Iris pigment epithelial cell (primary cell): Measurements from ENCODE around the gene OCEL1.
A peak's percentile ranks its signal among the peaks of the same experiment; 100 is the strongest.

ENCODE experiments used
- DNase-seq: peaks from one replicate; pipeline ENCODE4 v3.0.0-alpha.2; 2011; ENCODE audit warnings: low read depth

Gene OCEL1

GRCh38 chr19:17237747-17238706 is 12.0 kb downstream of the OCEL1 start:
- DNase-seq, result no peak

GRCh38 chr19:17240062-17240752 is 14.2 kb downstream of the OCEL1 start:
- DNase-seq, result no peak

GRCh38 chr19:17240826-17241399 is 14.9 kb downstream of the OCEL1 start:
- DNase-seq, result no peak

GRCh38 chr19:17242431-17243208 is 16.6 kb downstream of the OCEL1 start:
- DNase-seq, result no peak

DNA sequence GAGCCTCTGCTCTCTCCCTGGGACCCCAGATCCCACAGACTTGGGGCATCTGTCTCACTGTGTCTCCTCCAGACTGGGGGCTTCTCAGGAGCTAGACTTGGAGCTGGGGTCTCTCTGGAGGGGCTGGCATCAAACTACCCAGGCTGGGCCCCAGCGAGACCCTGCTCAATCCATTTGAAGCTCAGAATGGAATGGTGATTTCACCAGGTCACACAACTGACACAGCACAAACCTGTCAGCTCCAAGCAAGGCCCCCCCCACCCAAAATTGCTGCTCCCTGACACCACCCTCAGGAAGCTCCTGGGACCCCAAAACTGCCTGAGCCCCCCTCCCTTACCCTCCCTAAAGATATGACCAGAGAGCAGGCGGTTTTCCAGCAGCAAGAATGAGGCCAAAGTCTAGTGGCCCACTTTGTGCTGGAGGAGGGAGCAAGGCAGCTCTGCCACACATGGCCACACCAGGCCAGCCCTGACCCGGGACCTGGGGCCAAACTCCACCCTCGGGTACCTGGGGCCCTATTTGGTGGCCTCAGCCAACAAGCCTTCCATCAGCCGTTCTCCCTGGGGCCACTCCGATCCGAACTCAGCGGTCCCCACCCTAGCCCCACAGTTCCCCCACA is 17.3 kb downstream of the OCEL1 start:
- no peak for DNase-seq

- DNase-seq, result no peak
These were observed 18.0 kb downstream of the OCEL1 start for GRCh38 chr19:17243830-17244617.

- no peak for DNase-seq
These were observed 18.9 kb downstream of the OCEL1 start for GRCh38 chr19:17244618-17245534.

- DNase-seq, result no peak
These were observed 19.5 kb downstream of the OCEL1 start, which contains the start of gene NR2F6 for GRCh38 chr19:17245535-17245984. Gene NR2F6, minus strand, starts transcription at chr19:17245919. Its CDS starts 699 bp downstream, at chr19:17245220.

GRCh38 chr19:17246681-17247425 is 20.8 kb downstream of the OCEL1 start:
- peak; percentile 58 for DNase-seq

GRCh38 chr19:17248011-17248776 is 22.2 kb downstream of the OCEL1 start:
- no peak for DNase-seq

DNA sequence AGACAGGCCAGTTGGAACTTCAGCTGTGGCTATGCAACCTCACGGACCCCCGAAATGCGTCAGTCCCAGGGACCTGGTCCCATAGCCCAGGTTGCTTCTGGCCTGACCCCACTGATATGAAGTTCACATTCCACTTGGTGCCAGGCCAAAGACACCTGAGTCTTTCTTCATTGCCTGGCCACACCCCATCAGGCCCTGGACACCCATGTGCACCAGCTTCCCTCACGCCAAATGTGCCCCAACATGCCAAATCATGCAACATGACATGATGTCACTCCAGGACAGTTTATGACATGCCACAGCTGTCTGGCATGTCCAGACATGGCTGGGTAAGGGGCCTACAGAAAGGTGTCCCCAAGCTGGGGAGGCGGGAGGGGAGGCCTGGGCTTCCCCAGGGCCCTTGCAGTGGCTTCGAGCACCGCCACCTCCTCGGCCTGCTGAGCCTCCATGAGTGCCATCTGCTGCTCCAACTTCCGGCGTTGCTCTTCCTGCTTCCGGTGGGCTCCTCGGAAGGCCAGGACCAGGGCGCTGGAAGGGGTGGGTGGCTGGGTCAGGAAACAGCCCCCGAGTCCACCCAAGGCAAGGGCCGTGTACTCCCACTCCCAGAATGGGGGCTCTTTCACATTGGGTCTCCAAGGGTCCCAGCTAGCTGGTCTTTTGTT is 24.0 kb downstream of the OCEL1 start:
- no peak for DNase-seq

GRCh38 chr19:17254636-17255035 is 28.6 kb downstream of the OCEL1 start:
- DNase-seq, result no peak

- DNase-seq, result peak; percentile 59
These were observed 29.2 kb downstream of the OCEL1 start for GRCh38 chr19:17255150-17255621.

DNA sequence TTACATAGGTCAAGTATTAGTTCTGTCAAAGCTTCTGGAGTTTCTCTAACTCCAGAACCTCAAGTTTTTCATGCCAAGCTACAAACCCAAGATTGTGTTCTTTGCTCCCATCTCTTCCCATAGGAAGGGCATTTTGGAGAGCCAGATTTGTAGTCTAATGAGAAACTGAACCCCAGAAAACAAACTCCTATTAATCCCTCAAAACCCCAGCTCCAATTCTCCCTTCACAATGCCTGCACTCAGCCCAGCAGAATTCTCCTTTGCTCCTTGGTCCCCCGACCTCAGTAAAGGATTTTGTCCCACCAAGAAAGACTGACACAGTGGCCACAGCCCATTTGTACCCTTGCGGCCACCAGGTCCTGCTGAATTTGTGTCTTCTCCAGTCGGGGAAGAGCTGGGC is 30.1 kb downstream of the OCEL1 start:
- DNase-seq, result no peak

DNA sequence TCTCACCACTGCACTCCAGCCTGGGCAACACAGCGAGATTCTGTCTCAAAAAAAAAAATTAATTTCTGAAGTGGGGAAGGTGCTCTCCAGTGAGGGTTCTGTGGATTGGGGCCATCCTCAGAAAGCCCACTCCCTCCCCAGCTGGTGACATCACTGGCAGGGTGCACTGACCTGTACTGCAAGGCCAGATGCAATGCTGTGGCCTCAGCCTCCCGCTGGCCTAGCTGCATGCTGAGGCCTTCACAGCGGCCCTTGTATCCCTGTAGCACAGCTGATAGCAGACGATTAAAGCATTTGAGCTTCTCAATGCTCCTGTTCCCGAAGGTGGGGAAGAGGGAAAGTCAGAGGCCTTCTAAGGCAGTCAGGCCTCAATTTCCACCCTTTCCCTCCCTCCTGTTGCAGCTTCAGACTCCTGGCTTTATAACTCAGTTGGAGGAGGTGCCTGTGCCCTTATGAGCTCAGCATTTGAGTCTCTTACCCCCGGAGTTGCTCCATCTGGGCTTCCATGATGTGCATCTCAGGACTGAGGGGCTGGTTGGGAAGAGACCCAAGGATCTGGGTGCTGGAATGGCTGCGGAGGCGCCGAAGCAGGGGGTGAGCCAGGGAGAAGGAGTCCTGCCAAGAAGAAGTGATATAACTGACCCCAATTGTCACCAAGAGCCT is 33.2 kb downstream of the OCEL1 start:
- peak; percentile 34 for DNase-seq

GRCh38 chr19:17259934-17260333 is 33.9 kb downstream of the OCEL1 start:
- no peak for DNase-seq
